SK-N-SH (cell line): ENCODE results near the gene FTO. TPM values are rescaled to one million over a fixed set of nuclear protein-coding genes. Genes with fewer than 3 reads are reported as not detected.

Experiments used
- CTCF ChIA-PET: fragments of 300-600, 350-600 bp; formaldehyde crosslinking; extraction: SDS; loops from one replicate; lab custom pipeline; 2021; lab: Yijun Ruan, JAX
- POLR2A ChIA-PET: fragments of 350-600 bp; sonication (Branson Sonifier 250); formaldehyde crosslinking; extraction: SDS; loops from one replicate; lab custom pipeline; 2020; ENCODE audit warnings: antibody characterized with exemption, inconsistent platforms; lab: Yijun Ruan, JAX
- DNase-seq: peaks from one replicate; pipeline ENCODE4 v3.0.0; 2012
- H2AFZ ChIP-seq: fragments of 200-600 bp; sonication (generic); 2 replicates; pipeline ENCODE4 v1.8.1; 2016; ENCODE audit warnings: antibody characterized with exemption, mild to moderate bottlenecking, low read depth
- H3F3A ChIP-seq: fragments of 200-600 bp; sonication (generic); replicated peaks from 2 replicates; pipeline ENCODE3; 2016; ENCODE audit warnings: antibody characterized with exemption, mild to moderate bottlenecking; ENCODE audit not compliant: insufficient read depth
- H3K27ac ChIP-seq, 2 experiments: fragments of 200-500 bp in 1 of 2; fragments of 200-600 bp in 1 of 2; sonication (Bioruptor generic) in 1 of 2; sonication (generic), shearing (Covaris generic) in 1 of 2; 2 replicates each; pipeline versions ENCODE4 v1.5.1 to v1.6.1; 2014 to 2016; ENCODE audit warnings: low read depth in 2 of 2, inconsistent platforms in 1 of 2, low read length in 1 of 2, mild to moderate bottlenecking in 1 of 2, mixed read lengths in 1 of 2
- H3K27me3 ChIP-seq: fragments of 200-600 bp; sonication (generic), shearing (Covaris generic); 2 replicates; pipeline ENCODE4 v1.6.1; 2016; ENCODE audit warnings: mixed run types; ENCODE audit not compliant: insufficient read depth
- H3K36me3 ChIP-seq, 2 experiments: fragments of 200-500 bp in 1 of 2; fragments of 200-600 bp in 1 of 2; sonication (Bioruptor generic) in 1 of 2; sonication (generic) in 1 of 2; replicated peaks in 1 of 2; 2 replicates each; pipeline versions ENCODE3 to v1.5.1; 2014 to 2016; ENCODE audit warnings: low read length in 1 of 2, mild to moderate bottlenecking in 1 of 2; ENCODE audit not compliant: insufficient read depth in 2 of 2, control insufficient read depth in 1 of 2
- H3K4me1 ChIP-seq, 2 experiments: fragments of 200-500 bp in 1 of 2; fragments of 200-600 bp in 1 of 2; sonication (Bioruptor generic) in 1 of 2; sonication (generic), shearing (Covaris generic) in 1 of 2; 2 replicates each; pipeline versions ENCODE4 v1.5.1 to v1.6.1; 2014 to 2016; ENCODE audit warnings: low read depth in 1 of 2, low read length in 1 of 2, mixed run types in 1 of 2; ENCODE audit not compliant: insufficient read depth in 2 of 2, control insufficient read depth in 1 of 2
- H3K4me2 ChIP-seq: fragments of 200-600 bp; sonication (generic), shearing (Covaris generic); 2 replicates; pipeline ENCODE4 v1.6.1; 2017; ENCODE audit warnings: mixed run types
- H3K4me3 ChIP-seq, 2 experiments: fragments of 200-500 bp in 1 of 2; fragments of 200-600 bp in 1 of 2; sonication (Bioruptor generic) in 1 of 2; sonication (generic), shearing (Covaris generic) in 1 of 2; 2 replicates each; pipeline versions ENCODE4 v1.5.1 to v1.8.1; 2014 to 2016; ENCODE audit warnings: low read depth in 2 of 2, inconsistent platforms in 1 of 2, low read length in 1 of 2, mild to moderate bottlenecking in 1 of 2, mixed read lengths in 1 of 2, moderate library complexity in 1 of 2
- H3K79me2 ChIP-seq: fragments of 200-600 bp; sonication (generic); 2 replicates; pipeline ENCODE4 v1.8.1; 2017; ENCODE audit warnings: mild to moderate bottlenecking; ENCODE audit not compliant: insufficient read depth
- H3K9ac ChIP-seq: fragments of 200-600 bp; sonication (generic); 2 replicates; pipeline ENCODE4 v1.6.1; 2017; ENCODE audit warnings: mixed run types
- H3K9me2 ChIP-seq: fragments of 200-600 bp; sonication (generic); 2 replicates; pipeline ENCODE4 v1.6.1; 2017; ENCODE audit warnings: mixed run types
- H3K9me3 ChIP-seq: fragments of 200-600 bp; sonication (generic); 2 replicates; pipeline ENCODE4 v1.6.1; 2017; ENCODE audit warnings: mixed run types, mild to moderate bottlenecking, moderate library complexity
- H4K20me1 ChIP-seq: fragments of 200-600 bp; sonication (generic); 2 replicates; pipeline ENCODE4 v1.6.1; 2017; ENCODE audit warnings: mild to moderate bottlenecking, mixed run types; ENCODE audit not compliant: insufficient read depth
- ELF1 ChIP-seq: IDR thresholded peaks from 2 replicates; pipeline ENCODE4 v1.4.0; 2012
- EZH2phosphoT487 ChIP-seq: fragments of 200-600 bp; sonication (generic); IDR thresholded peaks from 2 replicates; pipeline ENCODE4 v1.6.1; 2017; ENCODE audit warnings: low read depth, mixed run types, mild to moderate bottlenecking, antibody characterized with exemption, moderate library complexity, borderline replicate concordance
- FOXJ3 ChIP-seq: sonication (generic); formaldehyde crosslinking; IDR thresholded peaks from 2 replicates; pipeline ENCODE4 v1.5.1; 2020; ENCODE audit warnings: mild to moderate bottlenecking, missing genetic modification reagents
- GABPA ChIP-seq: IDR thresholded peaks from 2 replicates; pipeline ENCODE4 v1.4.0; 2012; ENCODE audit warnings: low read depth, mild to moderate bottlenecking
- MAX ChIP-seq: IDR thresholded peaks from 2 replicates; pipeline ENCODE4 v1.4.0; 2012; ENCODE audit warnings: low read depth
- MXI1 ChIP-seq: IDR thresholded peaks from 2 replicates; pipeline ENCODE4 v1.6.1; 2012; ENCODE audit warnings: mild to moderate bottlenecking, low read depth, low read length, improper control_type of control experiment
- POLR2AphosphoS5 ChIP-seq: IDR thresholded peaks from 2 replicates; pipeline ENCODE4 v1.6.1; 2012; ENCODE audit warnings: low read depth, low read length
- RAD21 ChIP-seq: IDR thresholded peaks from 2 replicates; pipeline ENCODE4 v1.6.1; 2012; ENCODE audit warnings: mild to moderate bottlenecking, low read length
- RCOR1 ChIP-seq: fragments of 150-350 bp; IDR thresholded peaks from 2 replicates; pipeline ENCODE4 v1.6.1; 2017; ENCODE audit warnings: antibody characterized with exemption, low read length
- RFX5 ChIP-seq: IDR thresholded peaks from 2 replicates; pipeline ENCODE4 v1.6.1; 2012; ENCODE audit warnings: mild to moderate bottlenecking, improper control_type of control experiment, low read length
- RXRA ChIP-seq: IDR thresholded peaks from 2 replicates; pipeline ENCODE4 v1.4.0; 2012; ENCODE audit warnings: low read depth, mild to moderate bottlenecking, borderline replicate concordance
- SMC3 ChIP-seq: IDR thresholded peaks from 2 replicates; pipeline ENCODE4 v1.6.1; 2012; ENCODE audit warnings: low read depth, low read length, improper control_type of control experiment
- TAF1 ChIP-seq: IDR thresholded peaks from 2 replicates; pipeline ENCODE4 v1.6.1; 2012; ENCODE audit warnings: low read depth, mild to moderate bottlenecking, low read length, moderate library complexity, borderline replicate concordance
- TCF12 ChIP-seq: IDR thresholded peaks from 2 replicates; pipeline ENCODE4 v1.4.0; 2012
- TEAD4 ChIP-seq: IDR thresholded peaks from 2 replicates; pipeline ENCODE4 v1.4.0; 2012; ENCODE audit warnings: mild to moderate bottlenecking, borderline replicate concordance; ENCODE audit not compliant: insufficient read depth
- USF1 ChIP-seq: IDR thresholded peaks from 2 replicates; pipeline ENCODE4 v1.4.0; 2012; ENCODE audit warnings: low read depth, borderline replicate concordance
- USF2 ChIP-seq: fragments of 150-350 bp; IDR thresholded peaks from 2 replicates; pipeline ENCODE4 v1.6.1; 2017; ENCODE audit warnings: antibody characterized with exemption, low read length, low read depth, borderline replicate concordance
- YY1 ChIP-seq: IDR thresholded peaks from 2 replicates; pipeline ENCODE4 v1.4.0; 2012; ENCODE audit warnings: low read depth, mild to moderate bottlenecking
- ZBTB33 ChIP-seq: IDR thresholded peaks from 2 replicates; pipeline ENCODE4 v1.4.0; 2012; ENCODE audit warnings: low read depth, borderline replicate concordance
- WGBS: methylation state at CpG from one replicate; pipeline ENCODE4 v1.1.6; 2017; ENCODE audit warnings: low lambda C conversion rate; 5-methylcytosine and 5-hydroxymethylcytosine counted together
- polyA plus RNA-seq, 3 experiments: library from polyadenylated mRNA; depleted of rRNA; stranded (reverse); fragments of >200 nt; gene quantifications; 2 replicates each; pipeline ENCODE4 v1.2.3, GENCODE V29; 2012

FTO gene
- polyA plus RNA-seq, 1 of the 3 experiments (the other 2 are of a cell fraction), result 41.2 TPM

GRCh38 chr16:53960050-53960812 is 256.3 kb downstream of the FTO start:
- H3K27me3 ChIP-seq, result no peaks in the 10 kb centered on the region
- no peak for DNase-seq
- H3K4me2 ChIP-seq, result no peak overlapping the region
- CTCF ChIA-PET, result interaction anchor here (0.8 to 2.8 kb wide), 3 partner anchors 13 to 94 kb away, joined by 3 to 20 read pairs (median 3); no protein-coding TSS in a partner anchor
- no peaks in the 10 kb centered on the region for H4K20me1 ChIP-seq
- no peaks in the 10 kb centered on the region for H3F3A ChIP-seq
- H2AFZ ChIP-seq, result no peak overlapping the region
- 94% methylated on average over 7 of the region's 7 CpGs for WGBS
- no peaks in the 10 kb centered on the region for H3K9me2 ChIP-seq
- H3K4me3 ChIP-seq, result no peak overlapping the region
- no peak overlapping the region for H3K9ac ChIP-seq
- peaks cover 0 to 17% of the 10 kb centered on the region in 2 experiments; a peak in 2 of 4 replicates for H3K4me1 ChIP-seq
- H3K36me3 ChIP-seq, result no peaks in the 10 kb centered on the region
- POLR2A ChIA-PET, result no interaction called here
- no peaks in the 10 kb centered on the region for H3K9me3 ChIP-seq
- peak overlapping the region in 1 of 2 experiments; percentile 48; a peak in 1 of 4 replicates for H3K27ac ChIP-seq
- H3K79me2 ChIP-seq, result no peaks in the 10 kb centered on the region
- TF ChIP-seq RXRA (no peak), MXI1 (no peak), USF1 (no peak), RFX5 (no peak), TCF12 (no peak), USF2 (no peak), GABPA (no peak)

- Histone ChIP-seq H3F3A (no peaks in the 10 kb centered on the region), H3K9ac (no peak overlapping the region), H3K9me3 (no peaks in the 10 kb centered on the region), H4K20me1 (no peaks in the 10 kb centered on the region), H3K4me3 (no peak overlapping the region), H3K27me3 (no peaks in the 10 kb centered on the region), H3K79me2 (no peaks in the 10 kb centered on the region), H2AFZ (no peak overlapping the region), H3K36me3 (no peaks in the 10 kb centered on the region), H3K9me2 (no peaks in the 10 kb centered on the region), H3K27ac (peak overlapping the region in 1 of 2 experiments; percentile 48; a peak in 1 of 4 replicates), H3K4me2 (no peak overlapping the region), H3K4me1 (peaks cover 0 to 17% of the 10 kb centered on the region in 2 experiments; a peak in 2 of 4 replicates)
- peak; percentile 34 for DNase-seq
- POLR2A ChIA-PET, result no interaction called here
- TF ChIP-seq FOXJ3 (CRISPR knock-in tag), result no peak
- TF ChIP-seq RAD21, result 0 out of 2 replicates have a peak, but pooled peaks have one; percentile 9
- TF ChIP-seq MXI1, result peak; percentile 35; the same call in 1 of the 2 replicates
- TF ChIP-seq ZBTB33, result no peak
- TF ChIP-seq YY1, result no peak
- TF ChIP-seq TAF1, result no peak
- no peak for TF ChIP-seq TEAD4
- TF ChIP-seq RFX5, result no peak
- no peak for TF ChIP-seq GABPA
- no peak for TF ChIP-seq RCOR1
- no peak for TF ChIP-seq MAX
- TF ChIP-seq SMC3, result no peak
- no peak for TF ChIP-seq ELF1
- TF ChIP-seq TCF12, result no peak
- TF ChIP-seq EZH2phosphoT487, result no peak
- TF ChIP-seq POLR2AphosphoS5, result no peak
- 80% methylated on average over 6 of the region's 6 CpGs for WGBS
- CTCF ChIA-PET, result interaction anchor here (0.6 to 1.2 kb wide), 2 partner anchors 11 to 24 kb away, joined by 3 to 5 read pairs; no protein-coding TSS in a partner anchor
Observed at GRCh38 chr16:53960954-53961616, 257.1 kb downstream of the FTO start.
